Endothelial cell of hepatic sinusoid (primary cell): ENCODE data around the gene VENTX.

Source experiments
- in situ Hi-C: cut with HindIII; loops from 2 replicates; pipeline ENCODE4 v1.10.0; 2017; ENCODE audit warnings: low sequenced_read_pairs

The VENTX gene

DNA sequence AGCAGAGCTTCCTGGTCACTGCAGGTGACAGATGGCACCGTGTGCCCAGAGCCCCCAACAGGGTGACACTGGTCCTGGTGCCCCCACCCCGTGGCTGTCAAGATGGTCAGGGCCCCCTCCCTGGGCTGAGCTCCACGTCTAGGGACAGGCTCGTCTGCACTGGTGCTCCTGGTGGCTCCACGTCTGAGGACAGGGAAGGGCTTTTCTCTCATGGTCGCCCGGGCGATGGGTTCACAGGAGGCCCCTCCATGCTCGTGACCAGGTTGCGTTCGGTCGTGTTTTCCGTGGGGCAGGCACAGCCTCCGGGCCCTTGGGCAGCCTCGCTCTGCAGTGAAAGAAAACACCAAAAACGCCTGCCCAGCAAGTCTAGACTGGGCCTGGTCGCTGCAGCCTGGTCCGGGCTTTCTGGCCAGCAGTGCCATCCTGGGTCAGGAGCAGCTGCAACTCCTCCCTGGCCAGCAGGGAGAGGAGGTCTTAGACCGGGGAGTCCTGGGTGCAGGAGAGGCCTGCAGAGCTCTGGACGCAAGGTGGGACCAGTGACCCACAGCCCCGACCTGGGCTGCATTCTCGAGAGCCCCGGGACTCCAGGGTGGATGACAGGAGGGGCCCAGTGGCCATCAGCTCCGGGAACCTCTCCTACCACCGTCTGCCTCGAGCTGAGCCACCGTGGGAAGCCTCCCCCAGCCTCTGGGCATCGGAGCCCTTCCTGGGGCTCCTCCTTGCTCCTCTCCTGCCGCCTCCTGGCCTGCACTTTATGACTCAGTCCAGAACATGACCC lies 35.5 kb upstream of the VENTX start:
- in situ Hi-C loops, result loop anchor here (5.0 kb wide), 1 partner anchor 40 kb away; the partner anchor contains the start of gene KNDC1

- in situ Hi-C loops, result loop anchor here (5.0 kb wide), 1 partner anchor 41 kb away; the partner anchor contains the start of gene KNDC1
These were observed 34.6 kb upstream of the VENTX start for GRCh38 chr10:133202778-133203651.

GRCh38 chr10:133203652-133204195 lies 33.9 kb upstream of the VENTX start:
- in situ Hi-C loops, result loop anchor here (5.0 kb wide), 1 partner anchor 41 kb away; the partner anchor contains the start of gene KNDC1

DNA sequence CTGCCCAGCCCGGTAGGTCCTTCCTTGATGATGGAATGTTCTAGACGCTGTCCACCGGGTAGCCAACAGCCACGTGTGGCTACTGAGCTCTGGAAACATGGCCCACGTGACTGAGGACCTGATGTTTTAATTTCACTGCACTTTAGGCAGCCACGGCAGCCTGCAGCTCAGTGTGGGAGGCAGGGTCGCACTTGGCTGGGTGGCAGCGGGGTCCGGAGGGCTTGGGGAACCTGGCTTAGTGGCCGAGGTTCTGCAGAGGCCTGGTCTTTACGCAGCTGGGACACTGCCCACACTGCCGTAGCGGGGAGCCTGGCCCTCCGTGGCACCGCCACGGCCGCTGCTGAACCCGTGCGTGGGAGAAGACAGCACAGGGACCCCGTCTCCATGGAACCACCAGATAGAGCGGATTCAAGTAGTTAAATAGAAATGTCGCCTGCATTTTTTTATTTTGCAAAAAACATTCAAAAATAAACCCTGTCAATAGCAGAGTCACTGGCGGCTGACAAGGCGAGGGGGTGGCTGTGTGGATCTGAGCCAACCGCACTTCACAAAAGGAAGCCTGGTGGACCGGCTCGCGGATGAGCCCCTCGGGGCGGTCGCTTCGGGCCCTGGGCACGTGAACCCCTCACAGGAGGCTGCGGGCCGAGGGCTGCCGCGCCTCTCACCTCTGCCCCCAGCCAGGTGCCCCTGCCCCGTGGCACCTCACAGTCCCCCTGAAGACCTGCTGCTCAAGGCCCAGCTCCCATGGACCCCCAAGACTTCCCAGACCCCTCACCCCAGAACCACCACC lies 33.2 kb upstream of the VENTX start:
- in situ Hi-C loops, result loop anchor here (5.0 kb wide), 1 partner anchor 42 kb away; the partner anchor contains the start of gene KNDC1

GRCh38 chr10:133205146-133205545 lies 32.5 kb upstream of the VENTX start:
- in situ Hi-C loops, result no loop called here

GRCh38 chr10:133206356-133207040 lies 31.2 kb upstream of the VENTX start:
- in situ Hi-C loops, result no loop called here

DNA sequence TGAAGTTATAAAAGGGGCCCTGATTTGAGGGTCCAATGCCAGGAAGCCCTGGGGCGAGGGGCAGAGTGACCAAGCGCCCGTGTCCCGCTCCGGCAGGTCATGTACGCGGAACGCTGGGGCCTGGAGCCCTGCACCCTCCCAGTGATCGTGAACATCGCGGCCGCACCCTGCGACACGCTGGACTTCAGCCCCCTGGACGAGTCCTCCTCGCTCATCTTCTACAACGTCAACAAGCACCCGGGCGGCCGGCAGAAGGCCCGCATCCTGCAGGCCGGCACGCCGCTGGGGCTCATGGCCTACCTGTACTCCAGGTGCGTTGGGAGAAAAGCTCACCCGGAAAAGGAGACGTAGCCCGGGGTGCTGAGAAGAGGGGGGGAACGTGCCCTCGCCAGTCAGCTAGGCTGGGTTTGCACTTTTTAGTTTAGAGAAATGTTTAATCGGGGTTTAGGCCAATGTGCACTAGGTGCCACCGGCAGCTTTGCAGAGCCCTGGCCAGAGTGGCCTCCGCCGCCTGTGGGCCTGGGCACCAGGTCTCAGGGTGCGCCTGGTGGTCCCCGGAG lies 30.5 kb upstream of the VENTX start:
- in situ Hi-C loops, result no loop called here

- in situ Hi-C loops, result no loop called here
These were observed 30.0 kb upstream of the VENTX start for GRCh38 chr10:133207627-133208026.

DNA sequence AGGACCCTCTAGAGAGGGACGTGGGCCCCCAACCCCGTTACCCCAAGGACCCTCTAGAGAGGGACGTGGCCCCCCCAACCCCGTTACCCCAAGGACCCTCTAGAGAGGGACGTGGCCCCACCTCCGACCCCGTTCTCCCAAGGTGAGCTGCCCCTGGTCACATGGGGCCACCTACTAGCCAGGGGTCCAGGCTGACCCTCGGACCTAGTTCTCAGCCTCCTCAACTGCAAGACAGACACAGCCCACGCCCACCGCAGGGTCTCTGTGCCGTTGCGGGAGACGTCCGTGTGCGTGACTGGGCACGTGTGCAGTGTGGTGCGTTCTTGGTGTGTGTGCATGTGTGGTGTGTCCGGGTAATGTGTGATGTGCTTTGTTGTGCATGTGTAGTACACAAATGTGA lies 29.2 kb upstream of the VENTX start:
- in situ Hi-C loops, result no loop called here

DNA sequence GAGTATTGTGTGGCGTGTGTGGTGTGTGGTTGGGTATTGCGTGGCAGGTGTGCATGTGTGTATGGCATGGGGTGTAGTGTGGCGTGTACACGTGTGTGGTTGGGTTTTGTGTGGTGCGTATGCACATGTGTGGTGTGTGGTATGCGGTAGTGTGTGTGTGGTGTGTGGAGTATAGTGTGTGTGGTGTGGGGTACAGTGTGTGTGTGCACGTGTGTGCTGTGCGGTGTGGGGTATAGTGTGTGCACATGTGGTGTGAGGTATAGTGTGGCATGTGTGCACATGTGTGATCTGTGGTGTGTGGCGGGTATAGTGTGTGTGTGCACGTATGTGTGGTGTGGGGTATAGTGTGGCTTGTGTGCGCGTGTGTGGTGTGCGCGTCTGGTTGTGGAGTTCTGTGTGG lies 28.5 kb upstream of the VENTX start:
- in situ Hi-C loops, result no loop called here

DNA sequence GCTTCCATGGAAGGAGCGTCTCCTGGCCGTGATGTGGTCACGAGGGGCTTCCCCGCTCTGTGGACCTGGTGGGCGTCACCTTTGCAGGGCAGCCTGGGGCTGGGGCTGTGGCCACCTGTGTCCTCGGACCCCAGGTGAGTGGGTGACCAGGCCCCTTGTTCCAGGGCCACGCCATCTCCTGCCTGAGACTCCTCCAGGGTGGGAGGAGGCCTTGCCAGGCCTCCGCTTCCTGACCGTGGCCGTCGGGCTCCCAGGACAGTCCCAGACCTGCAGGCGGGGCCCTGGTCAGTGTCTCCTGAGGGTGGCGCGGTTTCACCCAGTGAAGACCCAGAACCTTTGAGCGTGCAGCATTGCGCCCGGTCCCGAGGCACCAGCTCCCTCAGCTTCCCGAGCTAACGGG lies 28.0 kb upstream of the VENTX start:
- in situ Hi-C loops, result no loop called here

- in situ Hi-C loops, result no loop called here
These were observed 27.1 kb upstream of the VENTX start for GRCh38 chr10:133210398-133211140.

DNA sequence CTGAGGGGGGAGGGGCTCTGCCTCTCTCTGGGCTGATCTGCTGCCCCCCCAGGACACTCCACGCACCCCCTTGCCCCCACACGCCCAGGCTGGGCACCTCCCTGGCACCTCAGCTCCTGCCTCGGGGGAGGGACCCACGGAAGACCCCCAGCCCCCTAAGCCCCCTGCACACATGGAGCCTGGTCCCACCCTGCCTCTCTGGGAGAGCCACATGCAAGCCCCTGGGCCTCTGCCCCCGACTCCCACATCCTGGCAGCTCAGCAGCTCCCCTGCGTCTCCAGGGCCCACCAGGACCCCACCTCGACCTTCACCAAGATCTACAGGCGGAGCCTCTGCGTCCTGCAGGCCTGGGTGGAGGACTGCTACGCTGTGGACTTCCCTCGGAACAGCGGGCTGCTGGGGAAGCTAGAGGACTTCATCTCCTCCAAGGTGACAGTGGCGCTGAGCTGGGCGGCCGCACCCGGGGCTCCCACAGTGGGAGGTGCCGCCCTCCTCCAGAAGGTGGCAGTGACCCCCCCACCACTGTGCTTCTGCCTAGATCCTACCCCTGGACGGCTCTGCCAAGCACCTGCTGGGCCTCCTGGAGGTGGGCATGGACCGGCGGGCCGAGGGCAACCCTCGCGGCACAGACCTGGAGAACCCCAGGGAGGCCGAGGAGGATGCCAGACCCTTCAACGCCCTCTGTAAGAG lies 26.4 kb upstream of the VENTX start:
- in situ Hi-C loops, result no loop called here

- in situ Hi-C loops, result no loop called here
These were observed 25.4 kb upstream of the VENTX start for GRCh38 chr10:133211959-133212852.

DNA sequence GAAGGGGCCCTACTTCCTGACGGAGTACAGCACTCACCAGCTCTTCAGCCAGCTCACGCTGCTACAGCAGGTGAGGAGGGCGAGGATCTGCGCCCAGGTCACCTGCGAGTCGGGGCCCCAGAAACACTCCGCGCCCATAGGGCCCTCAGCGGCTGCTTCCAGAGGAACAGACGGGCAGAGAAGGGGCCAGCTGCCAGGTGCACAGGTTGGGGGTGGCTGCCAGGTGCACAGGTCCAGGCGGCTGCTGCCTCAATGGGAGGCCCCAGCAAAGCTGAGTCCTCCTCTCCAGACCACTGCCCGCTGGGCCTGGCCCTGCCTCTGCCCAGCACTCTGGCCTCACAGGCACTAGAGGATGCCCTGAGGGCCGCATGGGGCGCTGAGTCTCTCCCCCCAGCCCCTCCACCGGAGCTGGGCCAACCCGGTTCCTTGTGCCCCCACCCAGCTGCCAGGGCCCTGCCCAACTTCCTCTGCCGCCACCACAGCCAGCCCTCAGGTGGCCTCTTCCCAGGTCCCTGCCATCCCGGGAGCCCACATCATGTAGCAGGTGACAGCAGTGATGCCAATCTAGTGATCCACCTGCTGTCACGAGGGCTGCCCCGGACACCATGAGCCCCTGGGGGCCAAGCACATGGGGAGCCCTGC lies 24.7 kb upstream of the VENTX start:
- in situ Hi-C loops, result no loop called here

DNA sequence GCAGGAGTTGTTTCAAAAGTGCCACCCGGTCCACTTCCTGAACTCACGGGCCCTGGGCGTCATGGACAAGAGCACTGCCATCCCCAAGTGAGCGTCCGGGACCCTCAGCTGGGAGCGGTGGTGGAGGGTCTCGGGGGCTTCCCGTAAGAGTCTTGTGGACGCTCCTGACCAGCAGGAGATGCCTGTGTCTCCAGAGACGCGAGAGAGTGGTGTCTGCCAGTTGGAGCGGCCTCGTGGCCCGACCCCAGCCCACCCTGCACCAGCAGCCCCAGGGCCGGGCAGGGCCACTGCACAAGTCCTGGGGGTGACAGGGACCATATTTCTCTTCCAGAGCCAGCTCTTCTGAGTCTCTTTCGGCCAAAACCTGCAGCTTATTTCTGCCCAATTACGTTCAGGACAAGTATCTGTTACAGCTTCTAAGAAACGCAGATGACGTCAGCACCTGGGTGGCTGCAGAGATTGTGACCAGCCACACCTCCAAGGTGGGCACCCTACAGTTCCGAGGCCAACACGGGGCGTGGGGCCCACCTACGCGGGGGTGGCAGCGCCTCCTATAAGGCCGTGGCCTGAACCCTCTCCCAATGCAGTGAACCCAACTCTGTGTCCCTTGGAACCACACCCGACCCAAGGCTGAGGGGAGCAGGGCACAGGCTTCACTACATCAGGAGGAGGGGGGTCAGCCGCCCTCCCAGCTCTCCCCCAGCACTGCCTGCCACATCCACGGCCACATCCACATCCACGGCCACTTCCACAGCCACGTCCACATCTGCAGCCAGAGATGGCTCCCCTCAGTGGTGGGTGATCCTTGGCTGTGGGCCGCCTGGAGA lies 23.8 kb upstream of the VENTX start:
- in situ Hi-C loops, result no loop called here
